Endometrium (tissue), 2 donors: ENCODE measurements around the gene CHERP.
"Not testable (repeated sequence)": the region's sequence is repeated elsewhere in the genome, so short reads cannot be mapped to it uniquely, and the experiment has no call there.

Experiments used
- FAIRE-seq: peaks from 2 replicates; lab custom pipeline; 2012; peaks lifted over from hg19 to GRCh38; lab: Jason Lieb, UNC
- donor health status: control.
- donor health status: control.

The CHERP gene

GRCh38 chr19:16576690-16577530 lies 34.7 kb upstream of the CHERP start:
- no peak for FAIRE-seq

- no peak for FAIRE-seq
Measured at GRCh38 chr19:16575861-16576689, 33.8 kb upstream of the CHERP start.

DNA sequence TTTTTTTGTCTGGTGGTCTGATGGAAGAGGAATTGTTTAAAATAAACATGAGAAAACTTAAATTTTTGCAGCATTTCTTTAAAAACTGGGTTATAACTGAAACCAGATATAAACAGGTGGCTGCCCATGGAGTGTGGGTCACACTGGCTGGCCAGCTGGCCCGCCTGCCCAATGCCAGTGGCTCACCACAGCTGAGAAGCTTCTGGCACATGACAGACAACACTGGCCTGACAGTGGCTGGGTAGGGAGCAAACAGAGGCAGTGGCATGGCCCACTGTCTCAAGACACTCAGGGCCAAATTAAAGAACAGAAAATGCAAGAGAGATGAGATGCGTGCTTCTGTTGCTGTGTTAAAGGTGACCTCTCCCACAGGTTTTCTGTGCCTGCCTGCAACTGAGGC lies 33.0 kb upstream of the CHERP start:
- no peak for FAIRE-seq

DNA sequence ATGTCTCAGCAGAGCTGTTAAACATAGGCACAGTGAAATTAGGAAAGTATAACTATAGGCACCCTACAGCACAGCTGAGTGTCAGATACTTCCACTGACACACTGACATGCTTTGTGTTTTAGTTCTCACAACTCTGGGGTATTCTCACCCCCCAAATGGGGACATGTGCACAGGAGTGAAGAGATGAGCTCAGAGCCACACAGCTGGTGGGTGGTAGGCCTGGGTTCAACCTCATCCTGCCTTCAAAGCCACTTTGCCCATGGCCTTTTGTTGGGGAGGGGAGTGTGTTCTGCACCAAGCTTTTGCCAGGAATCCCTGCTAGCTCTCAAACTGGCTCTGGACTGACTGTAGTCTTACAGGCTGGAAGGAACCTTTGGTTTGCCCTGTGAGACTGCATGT lies 31.7 kb upstream of the CHERP start:
- FAIRE-seq = no peak

DNA sequence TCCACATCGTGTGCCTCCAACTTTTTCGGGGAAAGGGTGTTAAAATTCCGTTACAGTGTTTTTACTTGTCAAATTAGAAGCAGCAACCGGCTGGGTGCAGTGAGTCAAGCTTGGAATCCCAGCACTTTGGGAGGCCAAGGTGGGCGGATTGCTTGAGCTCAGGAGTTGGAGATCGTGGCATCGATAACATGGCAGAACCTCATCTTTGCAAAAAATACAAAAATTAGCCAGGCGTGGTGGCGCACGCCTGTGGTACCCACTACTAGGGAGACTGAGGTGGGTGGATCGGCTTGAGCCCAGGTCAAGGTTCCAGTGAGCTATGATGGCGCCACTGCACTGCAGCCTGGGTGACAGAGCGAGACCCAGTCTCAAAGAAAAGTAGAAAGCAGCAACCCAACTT lies 31.1 kb upstream of the CHERP start:
- FAIRE-seq = no peak

GRCh38 chr19:16572332-16573211 lies 30.3 kb upstream of the CHERP start, which contains the start of gene SLC35E1:
Gene SLC35E1 (minus strand): TSS chr19:16572415. CDS start chr19:16572364, 51 bp downstream.
- no peak for FAIRE-seq

GRCh38 chr19:16571822-16572331 lies 29.6 kb upstream of the CHERP start:
- FAIRE-seq = no peak

DNA sequence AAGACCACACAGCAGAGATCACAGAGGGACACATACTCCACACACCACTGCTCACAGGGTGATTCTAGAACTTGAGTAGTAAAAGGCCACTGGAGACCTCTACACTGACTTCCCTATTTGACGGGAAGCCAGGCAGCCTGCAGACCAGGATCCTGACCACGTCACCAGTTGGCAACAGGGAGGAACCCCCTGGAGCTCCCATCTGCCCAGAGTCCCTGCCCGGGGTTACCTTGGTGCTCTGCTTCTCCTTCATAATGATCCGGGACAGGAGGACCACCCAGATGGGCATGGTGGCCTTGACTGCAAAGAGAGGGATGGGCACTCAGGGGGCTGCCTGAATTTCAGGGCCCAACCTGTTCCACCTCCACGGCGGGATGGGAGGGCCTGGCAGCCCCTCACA lies 29.0 kb upstream of the CHERP start:
- FAIRE-seq = no peak

DNA sequence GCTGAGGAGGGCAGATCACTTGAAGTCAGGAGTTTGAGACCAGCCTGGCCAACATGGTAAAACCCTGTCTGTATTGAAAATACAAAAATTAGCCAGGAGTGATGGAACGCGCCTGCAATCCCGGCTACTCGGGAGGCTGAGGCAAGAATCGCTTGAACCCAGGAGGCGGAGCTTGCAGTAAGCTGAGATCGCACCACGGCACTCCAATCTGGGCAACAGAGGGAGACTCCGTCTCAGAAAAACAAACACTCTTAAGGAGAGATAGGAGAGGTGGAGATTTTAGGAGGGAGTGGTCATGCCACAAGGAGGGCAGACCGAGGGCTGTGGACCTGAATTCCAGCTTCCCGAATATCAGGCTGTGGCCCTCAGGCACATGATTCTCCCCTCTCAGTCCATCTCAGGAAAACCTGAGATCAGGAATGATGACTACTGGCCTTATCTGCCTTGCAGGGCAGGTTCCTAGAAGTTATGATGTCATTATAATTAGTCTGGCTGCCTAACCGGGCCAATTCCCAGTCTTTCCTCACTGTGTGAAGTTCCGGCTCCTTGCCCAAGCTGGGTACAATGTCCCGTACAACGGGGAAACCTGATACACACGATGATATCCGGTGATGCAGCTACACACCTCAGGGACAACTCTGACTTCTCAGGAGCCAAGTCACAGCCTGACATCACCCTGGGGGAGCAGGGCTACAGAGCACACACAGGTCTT lies 27.5 kb upstream of the CHERP start:
- FAIRE-seq = no peak

GRCh38 chr19:16566702-16567101 lies 24.5 kb upstream of the CHERP start:
- no peak for FAIRE-seq

GRCh38 chr19:16566161-16566560 lies 23.9 kb upstream of the CHERP start:
- no peak for FAIRE-seq

- FAIRE-seq = no peak
Measured at GRCh38 chr19:16564842-16565241, 22.6 kb upstream of the CHERP start.

DNA sequence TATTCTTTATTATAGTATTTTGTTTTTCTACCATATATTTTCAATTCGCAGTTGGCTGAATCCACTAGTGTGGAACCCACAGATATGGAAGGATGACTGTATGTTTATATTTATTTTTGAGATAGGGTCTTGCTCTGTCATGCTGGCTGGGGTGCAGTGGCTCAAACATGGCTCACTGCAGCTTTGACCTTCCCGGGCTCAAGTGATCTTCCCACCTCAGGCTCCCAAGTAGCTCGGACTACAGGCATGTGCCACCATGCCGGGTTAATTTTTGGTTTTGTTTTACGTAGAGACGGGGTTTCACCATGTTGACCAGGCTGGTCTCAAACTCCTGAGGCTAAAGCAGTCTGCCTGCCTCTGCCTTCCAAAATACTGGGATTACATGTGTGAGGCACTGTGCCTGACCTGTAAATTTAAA lies 20.4 kb upstream of the CHERP start:
- FAIRE-seq = no peak

DNA sequence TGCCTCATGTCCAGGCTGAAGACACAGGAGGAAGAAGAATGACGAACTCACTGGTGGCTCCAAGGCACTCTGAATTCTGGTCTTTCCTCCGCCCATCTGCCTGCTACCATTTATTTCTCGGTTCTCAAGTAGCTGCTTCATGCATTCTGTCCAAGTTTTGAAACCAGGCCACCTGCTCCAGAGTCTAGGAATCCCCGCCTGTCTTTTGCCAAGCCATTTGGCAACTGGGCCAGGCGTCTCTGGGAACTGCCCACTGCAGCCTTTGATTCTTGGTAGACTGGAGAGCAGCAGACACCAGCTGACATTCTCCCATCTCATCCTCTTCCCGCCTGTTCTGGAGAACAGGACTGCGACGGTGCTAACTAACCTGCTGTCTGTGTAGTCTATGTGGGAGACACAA lies 19.1 kb upstream of the CHERP start:
- no peak for FAIRE-seq

GRCh38 chr19:16559780-16560276 lies 17.6 kb upstream of the CHERP start:
- FAIRE-seq = no peak

GRCh38 chr19:16554776-16555175 lies 12.5 kb upstream of the CHERP start:
- no peak for FAIRE-seq

GRCh38 chr19:16551902-16552301 lies 9.7 kb upstream of the CHERP start:
- FAIRE-seq = not testable (repeated sequence)

DNA sequence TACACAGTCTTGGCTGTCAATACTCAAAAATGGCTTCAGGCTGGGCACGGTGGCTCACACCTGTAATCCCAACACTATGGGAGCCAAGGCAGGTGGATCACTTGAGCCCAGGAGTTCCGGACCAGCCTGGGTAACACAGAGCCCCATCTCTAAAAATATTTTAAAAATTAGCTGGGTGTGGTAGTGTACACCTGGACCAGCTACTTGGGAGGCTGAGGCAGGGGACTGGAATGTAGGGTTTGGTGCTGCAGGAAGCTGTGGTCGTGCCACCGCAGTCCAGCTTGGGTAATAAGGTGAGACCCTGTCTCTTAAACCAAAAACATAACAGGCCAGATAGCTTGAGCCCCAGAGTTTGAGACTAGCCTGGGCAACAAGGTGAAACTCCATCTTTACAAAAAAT lies 6.7 kb upstream of the CHERP start:
- no peak for FAIRE-seq

DNA sequence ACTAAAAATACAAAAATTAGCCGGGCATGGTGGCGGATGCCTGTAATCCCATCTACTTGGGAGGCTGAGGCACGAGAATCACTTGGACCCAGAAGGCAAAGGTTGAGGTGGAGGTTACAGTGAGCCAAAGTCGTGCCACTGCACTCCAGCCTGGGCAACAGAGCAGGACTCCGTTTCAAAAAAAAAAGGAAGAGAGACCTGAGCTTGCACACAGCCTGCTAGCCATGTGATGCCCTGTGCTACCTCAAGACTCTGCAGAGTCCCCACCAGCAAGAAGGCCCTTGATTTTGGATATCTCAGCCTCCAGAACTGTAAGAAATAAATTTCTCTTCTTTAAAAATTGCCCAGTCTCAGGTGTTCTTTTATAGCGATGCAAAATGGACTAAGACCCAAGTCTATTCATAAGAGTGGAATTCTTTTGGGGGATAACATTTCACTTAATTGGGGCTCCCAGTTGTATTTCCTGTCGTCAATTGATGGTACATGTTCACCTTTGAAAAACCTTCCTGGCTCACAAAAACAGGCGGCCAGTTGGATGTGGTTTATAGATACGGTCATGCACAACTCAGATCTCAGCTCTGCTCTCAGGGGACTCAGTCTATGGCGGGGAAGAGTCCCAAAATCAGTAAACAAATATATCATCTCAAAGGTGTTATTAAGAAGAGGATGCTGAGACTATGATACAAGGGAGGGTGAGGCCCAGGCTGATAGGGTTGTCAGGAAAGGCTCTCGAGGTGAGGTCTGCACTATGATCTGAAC lies 2.4 kb upstream of the CHERP start:
- no peak for FAIRE-seq

DNA sequence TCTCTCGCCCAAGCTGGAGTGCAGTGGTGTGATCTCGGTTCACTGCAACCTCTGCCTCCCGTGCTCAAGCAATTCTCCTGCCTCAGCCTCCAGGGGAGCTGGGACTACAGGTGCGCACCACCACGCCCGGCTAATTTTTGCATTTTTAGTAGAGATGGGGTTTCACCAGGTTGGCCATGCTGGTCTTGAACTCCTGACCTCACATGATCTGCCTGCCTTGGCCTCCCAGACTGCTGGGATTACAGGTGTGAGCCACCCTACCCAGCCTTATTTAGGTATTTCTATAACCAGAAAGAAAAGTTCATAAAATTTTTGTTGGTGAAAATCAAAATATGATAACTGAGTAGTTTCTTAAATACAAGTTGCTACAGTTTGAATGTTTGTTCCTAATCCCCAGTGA lies 1.5 kb upstream of the CHERP start:
- FAIRE-seq = not testable (repeated sequence)
